Measurements from ENCODE around the gene SERPINC1.

GRCh38 chr1:173871091-173871490 lies 46.0 kb downstream of the SERPINC1 start:
- TF ChIP-seq CTCF (IDR thresholded peaks at IDR 0.05): no peak
- no peak for TF ChIP-seq POLR2A (IDR thresholded peaks at IDR 0.05)
